ENCODE data around the gene PRR33. TPM values are rescaled to one million over a fixed set of nuclear protein-coding genes. Genes with fewer than 3 reads are reported as not detected.

Gene PRR33
- total RNA-seq, 4 donors from 2014 or later, result not detected

- Histone ChIP-seq H3K36me3 (no peaks in the 10 kb centered on the region), H3K27me3 (peaks cover 8% of the 10 kb centered on the region), H3K4me1 (peaks cover 0 to 25% (median 20%) of the 10 kb centered on the region in 3 donors), H3K4me3 (no peak overlapping the region), H3K9me3 (no peaks in the 10 kb centered on the region), H3K27ac (peak overlapping the region in 1 of 4 donors; percentile 75)
- TF ChIP-seq POLR2AphosphoS5 (IDR thresholded peaks at IDR 0.05) (no peak), POLR2A (IDR thresholded peaks at IDR 0.05) (no peak), EP300 (IDR thresholded peaks at IDR 0.05) (no peak)
- TF ChIP-seq, protein P1, sequence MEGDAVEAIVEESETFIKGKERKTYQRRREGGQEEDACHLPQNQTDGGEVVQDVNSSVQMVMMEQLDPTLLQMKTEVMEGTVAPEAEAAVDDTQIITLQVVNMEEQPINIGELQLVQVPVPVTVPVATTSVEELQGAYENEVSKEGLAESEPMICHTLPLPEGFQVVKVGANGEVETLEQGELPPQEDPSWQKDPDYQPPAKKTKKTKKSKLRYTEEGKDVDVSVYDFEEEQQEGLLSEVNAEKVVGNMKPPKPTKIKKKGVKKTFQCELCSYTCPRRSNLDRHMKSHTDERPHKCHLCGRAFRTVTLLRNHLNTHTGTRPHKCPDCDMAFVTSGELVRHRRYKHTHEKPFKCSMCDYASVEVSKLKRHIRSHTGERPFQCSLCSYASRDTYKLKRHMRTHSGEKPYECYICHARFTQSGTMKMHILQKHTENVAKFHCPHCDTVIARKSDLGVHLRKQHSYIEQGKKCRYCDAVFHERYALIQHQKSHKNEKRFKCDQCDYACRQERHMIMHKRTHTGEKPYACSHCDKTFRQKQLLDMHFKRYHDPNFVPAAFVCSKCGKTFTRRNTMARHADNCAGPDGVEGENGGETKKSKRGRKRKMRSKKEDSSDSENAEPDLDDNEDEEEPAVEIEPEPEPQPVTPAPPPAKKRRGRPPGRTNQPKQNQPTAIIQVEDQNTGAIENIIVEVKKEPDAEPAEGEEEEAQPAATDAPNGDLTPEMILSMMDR (IDR thresholded peaks at IDR 0.05), result no peak
- WGBS, 2 donors (ENCODE audit: low coverage in 1 of 2), result no CpG with 5 or more reads among the region's 29 CpGs
- ATAC-seq, result no peak
Measured at GRCh38 chr11:1918436-1919315, 27.0 kb upstream of the PRR33 start.

DNA sequence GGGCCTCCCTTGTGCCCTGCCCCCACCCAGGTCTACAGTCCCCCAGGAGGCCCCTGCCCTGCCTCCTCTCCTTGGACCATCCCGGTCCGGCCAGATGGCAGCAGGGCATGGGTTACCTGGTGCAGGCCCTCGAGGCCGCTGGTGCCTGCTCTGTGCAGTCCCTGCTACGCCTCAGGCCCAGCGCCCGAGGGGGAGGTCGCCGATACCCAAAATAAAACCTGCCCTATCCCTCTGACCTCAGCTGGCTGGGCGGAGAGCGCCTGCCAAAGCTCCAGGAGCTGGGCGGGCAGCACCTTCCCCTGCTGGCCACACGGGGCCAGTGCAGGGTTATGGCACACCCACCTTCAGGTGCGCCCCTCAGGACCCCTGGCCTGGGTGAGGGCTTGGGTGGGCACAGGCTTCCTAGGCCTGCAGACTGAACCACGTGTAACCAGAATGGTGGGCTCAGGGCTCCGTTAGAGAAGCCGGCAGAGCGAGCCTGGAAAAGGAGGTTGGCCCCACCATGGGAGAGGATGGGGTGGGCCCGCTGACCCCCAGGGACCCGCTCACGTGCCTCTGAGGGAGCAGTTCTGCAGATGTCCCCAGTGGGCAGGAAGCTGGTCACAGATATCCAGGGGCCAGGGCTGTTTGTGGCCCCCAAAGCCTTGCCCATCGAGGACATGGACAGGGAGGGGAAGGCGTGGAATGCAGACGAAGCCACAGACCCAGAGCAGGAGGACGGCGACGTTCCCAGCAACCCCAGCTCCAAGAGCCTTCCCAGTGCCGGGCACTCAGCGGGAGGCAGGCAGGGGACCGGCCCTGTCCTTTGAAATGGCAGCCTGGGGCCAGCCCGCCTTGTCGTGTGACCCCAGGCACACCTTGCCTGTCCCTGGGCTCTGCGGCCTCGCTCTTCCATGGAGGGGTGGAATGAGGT is 26.1 kb upstream of the PRR33 start:
- ATAC-seq, result no peak
- TF ChIP-seq, protein P1 (IDR thresholded peaks at IDR 0.05), result peak in 3 of 4 experiments; percentile 11 to 43 (median 28)
- no peak for TF ChIP-seq POLR2A (IDR thresholded peaks at IDR 0.05)
- H3K27me3 ChIP-seq, result peaks cover 8% of the 10 kb centered on the region
- peaks cover 0 to 22% (median 20%) of the 10 kb centered on the region in 3 donors for H3K4me1 ChIP-seq
- H3K4me3 ChIP-seq, result no peak overlapping the region
- no peaks in the 10 kb centered on the region for H3K36me3 ChIP-seq
- 85% methylated on average over 5 of the region's 34 CpGs; no CpG with 5 or more reads in 1 of the 2 donors for WGBS, 2 donors (ENCODE audit: low coverage in 1 of 2)
- H3K27ac ChIP-seq, result peak overlapping the region in 1 of 4 donors; percentile 75
- no peaks in the 10 kb centered on the region for H3K9me3 ChIP-seq

GRCh38 chr11:1916986-1917522 is 25.4 kb upstream of the PRR33 start:
- Histone ChIP-seq H3K4me1 (peaks cover 0 to 15% (median 14%) of the 10 kb centered on the region in 3 donors), H3K27me3 (peaks cover 8% of the 10 kb centered on the region), H3K27ac (peak overlapping the region in 1 of 4 donors; percentile 40), H3K4me3 (no peak overlapping the region), H3K36me3 (no peaks in the 10 kb centered on the region), H3K9me3 (no peaks in the 10 kb centered on the region)
- no CpG with 5 or more reads among the region's 8 CpGs for WGBS, 2 donors (ENCODE audit: low coverage in 1 of 2)
- no peak for ATAC-seq
- TF ChIP-seq EP300 (IDR thresholded peaks at IDR 0.05) (no peak), POLR2A (IDR thresholded peaks at IDR 0.05) (no peak), POLR2AphosphoS5 (IDR thresholded peaks at IDR 0.05) (no peak)
- TF ChIP-seq, protein P1 (IDR thresholded peaks at IDR 0.05), result no peak

GRCh38 chr11:1916132-1916985 is 24.7 kb upstream of the PRR33 start:
- Histone ChIP-seq H3K27me3 (peaks cover 8% of the 10 kb centered on the region), H3K4me3 (no peak overlapping the region), H3K27ac (peak overlapping the region in 1 of 4 donors; percentile 40), H3K9me3 (no peaks in the 10 kb centered on the region), H3K36me3 (no peaks in the 10 kb centered on the region), H3K4me1 (peaks cover 0 to 10% (median 8%) of the 10 kb centered on the region in 3 donors)
- ATAC-seq, result no peak
- TF ChIP-seq, protein P1 (IDR thresholded peaks at IDR 0.05), result no peak
- 63% methylated on average over 2 of the region's 14 CpGs; no CpG with 5 or more reads in 1 of the 2 donors for WGBS, 2 donors (ENCODE audit: low coverage in 1 of 2)
